Breast epithelium (tissue), 3 donors: ENCODE data around the gene OSCP1.
A peak's percentile ranks its signal among the peaks of the same experiment; 100 is the strongest.

Source experiments
- CTCF ChIP-seq, 3 donors: fragments of 450-650 bp; IDR thresholded peaks; one replicate each; pipeline ENCODE4 v1.5.1; 2016 to 2017; ENCODE audit warnings: antibody characterized with exemption in 3 of 3, mild to moderate bottlenecking in 3 of 3, moderate library complexity in 3 of 3
- POLR2A ChIP-seq: fragments of 450-650 bp; IDR thresholded peaks from one replicate; pipeline ENCODE4 v1.6.1; 2016; ENCODE audit warnings: antibody characterized with exemption, mild to moderate bottlenecking, moderate library complexity
- POLR2AphosphoS5 ChIP-seq, 3 donors: sonication (generic); formaldehyde crosslinking; IDR thresholded peaks; one replicate each; pipeline ENCODE4 v1.6.1; 2017; ENCODE audit warnings: antibody characterized with exemption in 3 of 3

GRCh38 chr1:36385410-36386264, 64.6 kb downstream of the OSCP1 start, which contains the start of gene STK40:
- TF ChIP-seq CTCF (IDR thresholded peaks at IDR 0.05) (no peak), POLR2A (no peak), POLR2AphosphoS5 (IDR thresholded peaks at IDR 0.05) (peak in 1 of 3 donors; percentile 69)
